ENCODE data around the gene C10orf62.

C10orf62 gene

DNA sequence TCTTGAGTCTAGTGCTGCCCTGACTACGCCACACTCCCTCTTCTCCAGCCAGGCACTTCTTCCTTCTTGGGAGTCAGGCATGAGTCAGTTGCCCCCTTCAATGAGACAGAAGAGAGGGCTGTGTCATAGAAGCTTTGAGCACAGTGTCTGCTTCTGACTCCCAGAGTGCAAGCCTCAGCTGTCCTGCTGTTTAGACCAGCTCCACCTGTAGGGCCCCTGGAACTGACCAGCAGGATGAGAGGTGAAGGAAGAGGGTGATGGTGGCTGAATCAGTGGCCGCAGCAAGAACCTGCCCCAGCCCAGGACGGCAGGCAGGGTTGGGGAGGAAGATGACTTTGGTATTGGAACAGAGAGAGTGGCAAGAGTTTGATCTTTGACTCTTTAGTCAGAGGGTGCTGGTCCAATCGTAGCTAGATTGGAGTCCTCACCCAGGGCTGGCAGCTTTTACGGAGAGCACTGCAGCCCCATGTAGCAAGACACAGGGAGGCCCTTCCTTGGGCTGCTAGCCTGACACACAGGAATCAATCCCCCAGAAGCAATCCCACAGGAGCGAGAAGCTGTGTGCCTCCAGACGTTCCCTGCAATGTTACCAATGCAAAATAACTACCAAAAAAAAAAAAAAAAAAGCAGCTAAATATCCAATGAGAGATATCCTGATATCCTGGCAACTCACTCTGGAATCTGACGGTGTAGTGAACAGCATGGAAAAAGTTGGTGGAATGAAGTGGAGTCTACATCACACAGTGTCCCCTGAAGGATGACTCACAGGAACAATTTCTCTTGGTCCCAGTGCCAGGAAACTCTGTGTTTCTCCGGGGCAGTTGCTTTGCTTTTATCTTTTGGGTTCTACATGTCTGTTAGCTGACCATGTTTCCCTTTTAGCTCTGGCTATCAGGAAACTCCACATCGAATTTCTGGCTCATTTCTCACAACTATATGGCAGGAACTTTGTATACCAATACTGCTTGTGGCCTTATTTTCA, 6.9 kb downstream of the C10orf62 start:
- no peak for TF ChIP-seq GATA2 (IDR thresholded peaks at IDR 0.05; ENCODE audit: low read depth, low read length)
- TF ChIP-seq GATA3 (IDR thresholded peaks at IDR 0.05; ENCODE audit: low read depth, low read length), result no peak

DNA sequence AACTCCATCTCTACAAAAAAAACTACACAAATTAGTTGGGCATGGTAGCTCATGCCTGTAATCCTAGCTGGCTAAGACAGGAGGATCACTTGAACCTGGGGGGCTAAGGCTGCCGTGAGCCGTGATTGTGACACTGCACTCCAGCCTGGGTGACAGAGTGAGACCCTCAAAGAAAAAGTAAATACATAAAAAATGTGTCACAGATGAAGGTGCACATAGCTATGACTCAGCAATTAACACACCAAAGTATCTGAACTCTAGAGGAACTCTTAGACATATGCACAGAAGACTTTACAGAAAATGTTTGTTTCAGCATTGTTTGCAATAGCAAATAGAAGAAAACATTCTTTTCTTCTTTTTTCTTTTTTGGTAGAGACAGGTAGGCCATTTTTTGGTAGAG, 8.3 kb downstream of the C10orf62 start:
- TF ChIP-seq GATA3 (IDR thresholded peaks at IDR 0.05; ENCODE audit: low read depth, low read length) (no peak), GATA2 (IDR thresholded peaks at IDR 0.05; ENCODE audit: low read depth, low read length) (no peak)

DNA sequence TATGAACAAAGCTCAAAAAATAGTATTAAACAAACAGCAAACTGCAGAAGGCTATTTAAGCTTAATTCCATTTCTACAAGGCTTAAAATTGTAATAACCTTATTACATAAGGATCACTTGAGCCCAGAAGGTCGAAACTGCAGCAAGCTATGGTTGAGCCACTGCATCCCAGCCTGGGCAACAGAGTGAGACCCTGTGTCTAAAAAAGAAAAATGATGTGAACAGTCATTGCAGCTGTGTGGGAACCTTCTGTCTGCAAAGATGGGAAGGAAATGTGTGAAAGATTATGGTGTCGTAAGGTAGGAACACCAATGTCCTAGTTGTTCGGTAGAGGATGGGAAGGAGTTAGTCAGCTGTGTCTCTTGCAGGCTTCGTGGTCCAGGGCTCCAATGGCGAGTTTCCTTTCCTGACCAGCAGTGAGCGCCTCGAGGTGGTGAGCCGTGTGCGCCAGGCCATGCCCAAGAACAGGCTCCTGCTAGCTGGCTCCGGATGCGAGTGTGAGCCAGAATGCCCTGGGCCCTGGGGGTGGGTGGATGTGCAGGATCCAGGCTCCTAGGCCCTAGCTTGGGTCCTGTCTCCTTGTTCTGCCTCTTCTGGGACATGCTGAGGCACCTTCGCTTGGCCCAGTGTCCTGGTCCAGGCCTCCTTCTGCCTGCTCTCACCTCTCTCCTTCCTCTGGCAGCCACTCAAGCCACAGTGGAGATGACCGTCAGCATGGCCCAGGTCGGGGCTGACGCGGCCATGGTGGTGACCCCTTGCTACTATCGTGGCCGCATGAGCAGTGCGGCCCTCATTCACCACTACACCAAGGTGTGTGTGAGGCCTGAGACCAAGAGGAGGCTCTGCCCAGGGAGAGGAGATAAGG, 9.1 kb downstream of the C10orf62 start:
- no peak for TF ChIP-seq GATA3 (IDR thresholded peaks at IDR 0.05; ENCODE audit: low read depth, low read length)
- no peak for TF ChIP-seq GATA2 (IDR thresholded peaks at IDR 0.05; ENCODE audit: low read depth, low read length)

DNA sequence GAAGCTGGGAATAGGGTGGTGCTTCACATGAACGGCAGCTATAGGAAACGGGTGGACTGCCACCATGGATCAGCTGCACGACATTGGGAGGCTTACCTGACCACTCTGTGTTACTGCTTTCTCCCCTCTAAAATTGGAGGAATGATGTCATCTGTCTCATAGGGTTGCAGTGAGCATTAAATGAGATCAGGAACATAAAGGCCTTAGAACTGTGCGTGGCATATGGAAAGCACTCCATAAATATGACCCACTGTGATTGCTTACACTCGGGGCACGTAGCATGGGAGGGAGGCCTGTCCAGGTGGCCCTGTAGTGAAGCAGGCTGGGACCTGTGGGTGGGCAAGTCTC, 9.7 kb downstream of the C10orf62 start:
- TF ChIP-seq GATA3 (IDR thresholded peaks at IDR 0.05; ENCODE audit: low read depth, low read length), result no peak
- no peak for TF ChIP-seq GATA2 (IDR thresholded peaks at IDR 0.05; ENCODE audit: low read depth, low read length)

GRCh38 chr10:97600616-97601015, 11.1 kb downstream of the C10orf62 start:
- no peak for TF ChIP-seq GATA3 (IDR thresholded peaks at IDR 0.05; ENCODE audit: low read depth, low read length)
- TF ChIP-seq GATA2 (IDR thresholded peaks at IDR 0.05; ENCODE audit: low read depth, low read length), result no peak

DNA sequence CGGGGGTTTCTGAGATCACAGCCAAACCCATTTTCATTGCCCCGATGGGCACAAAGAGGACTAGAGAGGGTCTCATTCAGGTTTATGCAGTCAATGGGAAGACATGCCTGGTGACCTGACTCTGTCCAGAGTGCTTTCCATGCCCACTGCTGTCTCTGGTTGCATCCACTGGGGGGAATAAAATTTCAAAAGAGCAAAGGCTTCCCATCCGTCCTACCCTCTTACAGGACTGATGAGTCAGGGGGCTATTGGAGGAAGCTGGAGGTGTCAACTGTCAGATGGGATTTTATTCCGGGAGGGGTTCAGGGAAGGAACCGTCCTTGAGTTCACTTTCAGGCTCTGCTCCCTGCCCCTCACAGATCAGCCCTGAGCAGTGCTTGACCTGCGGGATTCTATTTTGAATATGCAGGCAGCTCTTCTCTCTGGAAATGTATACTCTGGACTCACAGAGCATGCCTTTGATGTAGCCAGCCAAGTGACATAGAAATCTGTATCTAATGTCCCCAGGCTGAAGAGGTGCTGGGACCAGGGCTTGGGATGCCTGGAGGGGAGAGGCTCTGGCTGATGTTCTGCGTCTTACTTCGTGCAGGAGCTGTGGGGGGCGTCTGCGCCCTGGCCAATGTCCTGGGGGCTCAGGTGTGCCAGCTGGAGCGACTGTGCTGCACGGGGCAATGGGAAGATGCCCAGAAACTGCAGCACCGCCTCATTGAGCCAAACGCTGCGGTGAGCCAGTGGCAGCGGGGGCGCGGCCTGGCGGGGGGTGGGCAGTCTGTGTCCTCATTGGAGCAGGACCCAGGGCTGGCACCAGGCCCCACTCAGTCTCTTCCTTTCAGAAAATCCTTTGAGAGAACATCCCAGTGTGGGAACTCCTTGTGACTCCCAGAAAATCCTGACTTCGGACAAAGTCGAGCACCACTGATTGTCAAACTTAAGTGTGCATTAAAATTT, 12.0 kb downstream of the C10orf62 start:
- no peak for TF ChIP-seq GATA3 (IDR thresholded peaks at IDR 0.05; ENCODE audit: low read depth, low read length)
- no peak for TF ChIP-seq GATA2 (IDR thresholded peaks at IDR 0.05; ENCODE audit: low read depth, low read length)

DNA sequence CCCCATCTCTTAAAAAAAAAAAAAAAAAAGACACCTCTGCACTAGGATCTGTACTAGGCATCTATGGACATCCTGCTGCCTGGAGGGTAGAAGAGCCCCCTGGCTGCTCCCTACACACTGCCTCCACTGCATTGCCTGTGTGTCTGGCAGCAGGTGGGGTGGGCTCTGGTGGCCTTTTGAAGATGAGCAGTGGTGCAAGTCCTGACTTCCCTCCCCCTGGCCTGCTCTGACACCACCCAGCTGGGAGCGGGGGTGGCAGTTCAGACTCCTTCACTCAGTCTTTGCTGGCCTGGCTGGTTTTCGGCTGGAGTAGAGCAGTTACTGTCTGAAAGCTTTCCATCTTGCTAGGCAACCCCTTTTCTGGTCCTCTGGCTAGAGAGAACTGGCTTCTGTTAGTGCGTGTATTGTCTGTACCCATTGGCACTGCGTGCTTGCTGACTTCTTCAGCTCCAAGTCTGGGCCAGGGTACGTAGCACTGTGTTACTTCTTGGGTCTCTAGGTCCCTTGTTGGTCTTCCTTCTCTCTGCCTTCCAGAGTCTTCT, 17.6 kb downstream of the C10orf62 start:
- TF ChIP-seq GATA3 (IDR thresholded peaks at IDR 0.05; ENCODE audit: low read depth, low read length) (no peak), GATA2 (IDR thresholded peaks at IDR 0.05; ENCODE audit: low read depth, low read length) (no peak)

DNA sequence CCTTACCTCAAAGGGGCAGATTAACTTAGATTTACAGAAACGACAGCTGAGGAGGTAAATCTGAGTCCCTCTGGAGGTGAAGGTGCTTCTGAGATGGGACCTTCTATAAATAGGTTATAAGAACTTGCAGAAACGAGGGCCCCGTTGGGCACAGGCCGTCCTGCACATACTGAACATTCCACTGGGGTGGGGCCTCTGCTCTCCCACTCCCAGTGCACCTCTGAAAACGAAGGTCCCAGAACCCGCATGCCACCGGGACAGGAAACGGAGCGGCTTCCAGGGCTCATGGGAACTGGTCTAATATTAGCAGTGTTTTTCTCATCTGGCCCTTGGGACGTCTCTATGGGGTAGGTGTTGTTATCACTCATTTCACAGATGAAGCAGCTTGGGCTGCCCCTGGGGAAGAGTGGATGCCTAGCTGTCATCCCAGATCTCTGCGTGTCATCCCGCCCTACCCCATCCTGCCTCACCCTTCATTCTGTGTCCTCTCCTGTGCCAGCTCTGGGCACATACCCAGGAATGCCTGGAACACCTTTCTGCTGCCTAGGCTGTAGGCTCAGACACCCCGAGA, 19.6 kb downstream of the C10orf62 start:
- TF ChIP-seq GATA3 (IDR thresholded peaks at IDR 0.05; ENCODE audit: low read depth, low read length) (no peak), GATA2 (IDR thresholded peaks at IDR 0.05; ENCODE audit: low read depth, low read length) (no peak)

DNA sequence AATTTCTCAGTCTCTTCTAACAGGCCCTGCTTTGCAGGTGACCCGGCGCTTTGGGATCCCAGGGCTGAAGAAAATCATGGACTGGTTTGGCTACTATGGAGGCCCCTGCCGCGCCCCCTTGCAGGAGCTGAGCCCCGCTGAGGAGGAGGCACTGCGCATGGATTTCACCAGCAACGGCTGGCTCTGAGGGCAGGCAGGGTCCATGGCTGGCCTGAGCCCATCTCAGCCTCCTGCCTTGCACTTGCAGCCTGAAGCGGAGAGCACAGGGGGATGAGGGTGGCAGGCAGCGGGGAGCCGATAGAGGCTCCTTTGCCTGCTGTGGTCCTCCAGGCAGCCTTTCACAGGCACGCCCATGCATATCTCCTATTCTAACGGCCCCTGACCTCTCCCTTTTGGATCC, 22.0 kb downstream of the C10orf62 start:
- TF ChIP-seq GATA2 (IDR thresholded peaks at IDR 0.05; ENCODE audit: low read depth, low read length) (no peak), GATA3 (IDR thresholded peaks at IDR 0.05; ENCODE audit: low read depth, low read length) (no peak)

DNA sequence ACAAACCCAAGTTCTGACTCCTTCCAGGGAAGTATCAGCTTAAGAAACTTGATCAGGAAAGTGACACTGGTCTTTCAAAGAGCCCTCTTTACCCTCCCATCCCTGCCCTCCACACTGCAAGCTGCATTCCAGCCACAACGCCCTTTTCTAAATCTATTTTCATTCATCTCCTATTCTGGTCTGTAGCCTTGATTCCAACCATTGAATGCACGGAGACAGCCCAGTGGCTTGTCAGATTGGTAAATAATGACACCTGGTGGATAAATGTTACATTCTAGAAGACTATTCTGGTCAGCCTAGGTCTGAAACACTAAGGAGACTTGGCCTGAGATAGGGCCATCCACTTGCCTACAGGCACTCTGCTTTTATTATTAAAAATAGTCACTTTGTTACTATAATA, 22.9 kb downstream of the C10orf62 start:
- TF ChIP-seq GATA2 (IDR thresholded peaks at IDR 0.05; ENCODE audit: low read depth, low read length), result no peak
- no peak for TF ChIP-seq GATA3 (IDR thresholded peaks at IDR 0.05; ENCODE audit: low read depth, low read length)

DNA sequence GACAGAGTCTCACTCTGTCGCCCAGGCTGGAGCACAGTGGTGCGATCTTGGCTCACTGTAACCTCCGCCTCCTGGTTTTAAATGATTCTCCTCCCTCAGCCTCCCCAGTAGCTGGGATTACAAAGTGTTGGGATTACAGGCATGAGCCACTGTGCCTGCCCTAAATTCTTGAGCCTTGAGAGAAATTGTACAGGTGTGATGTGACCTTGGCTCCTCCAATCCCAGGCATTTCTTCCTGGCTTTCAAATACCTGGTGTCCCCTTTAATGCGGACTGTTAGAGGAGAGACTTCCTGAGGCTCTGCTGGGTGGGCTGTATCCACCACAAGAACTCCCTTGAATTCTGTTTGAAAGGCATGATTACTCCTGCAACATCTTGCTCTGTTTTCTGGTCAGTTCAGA, 28.8 kb downstream of the C10orf62 start:
- TF ChIP-seq GATA2 (IDR thresholded peaks at IDR 0.05; ENCODE audit: low read depth, low read length) (no peak), GATA3 (IDR thresholded peaks at IDR 0.05; ENCODE audit: low read depth, low read length) (no peak)

- TF ChIP-seq GATA3 (IDR thresholded peaks at IDR 0.05; ENCODE audit: low read depth, low read length) (no peak), GATA2 (IDR thresholded peaks at IDR 0.05; ENCODE audit: low read depth, low read length) (no peak)
These were observed 29.2 kb downstream of the C10orf62 start for GRCh38 chr10:97618733-97619132.

DNA sequence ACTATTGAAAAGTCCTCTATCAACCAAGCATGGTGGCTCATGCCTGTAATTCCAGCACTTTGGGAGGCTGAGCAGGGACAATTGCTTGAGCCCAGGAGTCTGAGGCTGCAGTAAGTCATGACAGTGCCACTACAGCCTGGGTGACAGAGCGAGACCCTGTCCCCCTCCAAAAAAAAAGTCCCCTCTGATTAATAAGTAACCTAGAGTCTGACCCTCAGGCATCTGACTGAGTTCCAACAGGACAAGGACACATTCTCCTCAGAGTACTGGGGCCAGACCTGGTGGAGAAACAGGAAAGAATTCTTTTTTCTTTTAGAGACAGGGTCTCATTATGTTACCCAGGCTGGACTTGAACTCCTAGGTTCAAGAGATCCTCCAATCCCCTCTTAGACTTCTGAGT, 33.8 kb downstream of the C10orf62 start:
- TF ChIP-seq GATA3 (IDR thresholded peaks at IDR 0.05; ENCODE audit: low read depth, low read length), result no peak
- no peak for TF ChIP-seq GATA2 (IDR thresholded peaks at IDR 0.05; ENCODE audit: low read depth, low read length)

All from SH-SY5Y (cell line).